MM.1S (cell line): ENCODE results near the gene VANGL2.

Experiments
- CTCF ChIP-seq: fragments of 300-600 bp; sonication (generic); IDR thresholded peaks from 2 replicates; pipeline ENCODE4 v1.5.1; 2016; ENCODE audit warnings: antibody characterized with exemption, low read length, mixed read lengths
- EZH2 ChIP-seq: fragments of 300-600 bp; sonication (generic); optimal IDR thresholded peaks from 2 replicates; pipeline ENCODE3; 2017; ENCODE audit warnings: low read depth, mild to moderate bottlenecking, antibody characterized with exemption, low read length, mixed read lengths
- EZH2phosphoT487 ChIP-seq: fragments of 300-600 bp; sonication (generic); IDR thresholded peaks from 2 replicates; pipeline ENCODE4 v1.6.1; 2018; ENCODE audit warnings: antibody characterized with exemption, low read length

GRCh38 chr1:160467576-160467975 is 67.2 kb downstream of the VANGL2 start:
- TF ChIP-seq EZH2 (no peak), CTCF (no peak), EZH2phosphoT487 (no peak)
